Loucy (cell line): ENCODE results near the gene CDC20B.

ENCODE experiments used
- H2AFZ ChIP-seq: fragments of 200-600 bp; sonication (generic); 2 replicates; pipeline ENCODE4 v1.6.0; 2016; ENCODE audit warnings: antibody characterized with exemption, mild to moderate bottlenecking, low read length, moderate library complexity
- H3F3A ChIP-seq: fragments of 200-600 bp; 2 replicates; pipeline ENCODE4 v1.6.0; 2016; ENCODE audit warnings: antibody characterized with exemption, low read depth, mild to moderate bottlenecking
- H3K27me3 ChIP-seq: fragments of 200-600 bp; sonication (generic); 2 replicates; pipeline ENCODE4 v1.6.1; 2014; ENCODE audit warnings: low read length, mild to moderate bottlenecking; ENCODE audit not compliant: insufficient read depth, poor library complexity, severe bottlenecking
- H3K36me3 ChIP-seq: fragments of 200-600 bp; sonication (generic); 2 replicates; pipeline ENCODE4 v1.6.1; 2016; ENCODE audit warnings: low read length; ENCODE audit not compliant: insufficient read depth
- H3K4me1 ChIP-seq: fragments of 200-600 bp; sonication (generic); 2 replicates; pipeline ENCODE4 v1.5.1; 2014; ENCODE audit warnings: low read length, mild to moderate bottlenecking; ENCODE audit not compliant: insufficient read depth, poor library complexity, severe bottlenecking
- H3K4me2 ChIP-seq: fragments of 200-600 bp; sonication (generic); 2 replicates; pipeline ENCODE4 v1.6.0; 2014; ENCODE audit warnings: antibody characterized with exemption, low read length, low read depth, mild to moderate bottlenecking; ENCODE audit not compliant: poor library complexity, severe bottlenecking
- H3K4me3 ChIP-seq: fragments of 200-600 bp; sonication (generic); 2 replicates; pipeline ENCODE4 v1.5.1; 2014; ENCODE audit warnings: low read length, mild to moderate bottlenecking, mixed read lengths; ENCODE audit not compliant: poor library complexity, severe bottlenecking
- H3K79me2 ChIP-seq: fragments of 200-600 bp; sonication (generic); 2 replicates; pipeline ENCODE4 v1.6.1; 2014; ENCODE audit warnings: low read length; ENCODE audit not compliant: insufficient read depth
- H3K9ac ChIP-seq: fragments of 200-600 bp; sonication (generic); 2 replicates; pipeline ENCODE4 v1.6.0; 2014; ENCODE audit warnings: mild to moderate bottlenecking, low read depth, low read length, moderate library complexity; ENCODE audit not compliant: poor library complexity, severe bottlenecking
- H3K9me2 ChIP-seq: fragments of 200-600 bp; sonication (generic); replicated peaks from 2 replicates; pipeline ENCODE4 v1.6.1; 2016; ENCODE audit warnings: low read depth, low read length, mixed read lengths
- H3K9me3 ChIP-seq: fragments of 200-600 bp; sonication (generic); 2 replicates; pipeline ENCODE4 v1.6.1; 2014; ENCODE audit warnings: mild to moderate bottlenecking, antibody characterized with exemption, low read length, low read depth; ENCODE audit not compliant: insufficient read depth
- H4K20me1 ChIP-seq: fragments of 200-600 bp; sonication (generic); 2 replicates; pipeline ENCODE4 v1.6.0; 2014; ENCODE audit warnings: antibody characterized with exemption, low read length, mild to moderate bottlenecking; ENCODE audit not compliant: insufficient read depth, poor library complexity, severe bottlenecking
- EZH2phosphoT487 ChIP-seq: fragments of 200-600 bp; IDR thresholded peaks from 2 replicates; pipeline ENCODE4 v1.6.1; 2018; ENCODE audit warnings: antibody characterized with exemption, mild to moderate bottlenecking, moderate library complexity, borderline replicate concordance
- TF ChIP-seq, protein P1 (sequence below): fragments of 200-600 bp; sonication (generic); conservative IDR thresholded peaks from 2 replicates; pipeline ENCODE4 v1.5.1; 2014; ENCODE audit warnings: mild to moderate bottlenecking, antibody characterized with exemption, low read length

CDC20B gene

DNA sequence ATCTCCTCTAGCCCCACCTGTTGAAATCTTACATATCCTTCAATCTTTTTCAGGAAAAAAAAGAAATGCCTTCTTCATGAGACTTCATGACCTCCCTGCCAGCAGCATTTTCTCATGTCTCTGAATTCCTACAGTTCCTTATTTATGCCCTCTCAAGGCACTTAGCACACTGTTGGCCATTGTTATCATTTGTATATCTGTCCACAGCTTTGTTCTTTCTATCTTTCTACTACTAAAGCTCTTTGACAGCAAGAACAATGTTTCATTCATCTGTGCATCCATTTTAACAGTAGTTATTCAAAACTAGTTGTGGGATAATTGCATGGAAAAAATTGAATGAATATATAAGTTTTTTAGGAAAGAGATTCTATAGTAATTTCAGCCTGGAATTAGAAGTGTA is 91.4 kb downstream of the CDC20B start:
- H3K36me3 ChIP-seq, result no peaks in the 10 kb centered on the region
- no peaks in the 10 kb centered on the region for H3K9me2 ChIP-seq
- H3K79me2 ChIP-seq, result no peaks in the 10 kb centered on the region
- H3K4me2 ChIP-seq, result no peak overlapping the region
- H3K4me1 ChIP-seq, result no peaks in the 10 kb centered on the region
- H3F3A ChIP-seq, result no peaks in the 10 kb centered on the region
- no peaks in the 10 kb centered on the region for H3K27me3 ChIP-seq
- no peaks in the 10 kb centered on the region; the same call in 1 of the 2 replicates for H3K9me3 ChIP-seq
- no peak overlapping the region for H3K9ac ChIP-seq
- TF ChIP-seq, protein P1, sequence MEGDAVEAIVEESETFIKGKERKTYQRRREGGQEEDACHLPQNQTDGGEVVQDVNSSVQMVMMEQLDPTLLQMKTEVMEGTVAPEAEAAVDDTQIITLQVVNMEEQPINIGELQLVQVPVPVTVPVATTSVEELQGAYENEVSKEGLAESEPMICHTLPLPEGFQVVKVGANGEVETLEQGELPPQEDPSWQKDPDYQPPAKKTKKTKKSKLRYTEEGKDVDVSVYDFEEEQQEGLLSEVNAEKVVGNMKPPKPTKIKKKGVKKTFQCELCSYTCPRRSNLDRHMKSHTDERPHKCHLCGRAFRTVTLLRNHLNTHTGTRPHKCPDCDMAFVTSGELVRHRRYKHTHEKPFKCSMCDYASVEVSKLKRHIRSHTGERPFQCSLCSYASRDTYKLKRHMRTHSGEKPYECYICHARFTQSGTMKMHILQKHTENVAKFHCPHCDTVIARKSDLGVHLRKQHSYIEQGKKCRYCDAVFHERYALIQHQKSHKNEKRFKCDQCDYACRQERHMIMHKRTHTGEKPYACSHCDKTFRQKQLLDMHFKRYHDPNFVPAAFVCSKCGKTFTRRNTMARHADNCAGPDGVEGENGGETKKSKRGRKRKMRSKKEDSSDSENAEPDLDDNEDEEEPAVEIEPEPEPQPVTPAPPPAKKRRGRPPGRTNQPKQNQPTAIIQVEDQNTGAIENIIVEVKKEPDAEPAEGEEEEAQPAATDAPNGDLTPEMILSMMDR, result no peak
- no peak for TF ChIP-seq EZH2phosphoT487
- no peak overlapping the region for H3K4me3 ChIP-seq
- no peaks in the 10 kb centered on the region for H4K20me1 ChIP-seq
- H2AFZ ChIP-seq, result no peak overlapping the region

- Histone ChIP-seq H4K20me1 (no peaks in the 10 kb centered on the region), H3F3A (peaks cover 6% of the 10 kb centered on the region; the same call in 1 of the 2 replicates), H3K9ac (peak overlapping the region; percentile 69), H3K79me2 (no peaks in the 10 kb centered on the region), H3K9me2 (no peaks in the 10 kb centered on the region), H3K4me2 (peak overlapping the region; percentile 82), H3K27me3 (no peaks in the 10 kb centered on the region), H2AFZ (no peak overlapping the region), H3K4me1 (peaks cover 46% of the 10 kb centered on the region), H3K36me3 (no peaks in the 10 kb centered on the region), H3K4me3 (peak overlapping the region; percentile 64), H3K9me3 (no peaks in the 10 kb centered on the region)
- TF ChIP-seq EZH2phosphoT487, result no peak
- TF ChIP-seq, protein P1, result no peak
Measured at GRCh38 chr5:55073211-55073610, 99.8 kb downstream of the CDC20B start.

- Histone ChIP-seq H3K4me3 (peak overlapping the region; percentile 64), H3K36me3 (no peaks in the 10 kb centered on the region), H3K9me3 (no peaks in the 10 kb centered on the region), H3K4me1 (peaks cover 46% of the 10 kb centered on the region), H3K9me2 (no peaks in the 10 kb centered on the region), H3K4me2 (peak overlapping the region; percentile 82), H3K9ac (peak overlapping the region; percentile 69), H3K79me2 (no peaks in the 10 kb centered on the region), H3F3A (peaks cover 6% of the 10 kb centered on the region; the same call in 1 of the 2 replicates), H3K27me3 (no peaks in the 10 kb centered on the region), H2AFZ (peak overlapping the region; percentile 10; the same call in 1 of the 2 replicates), H4K20me1 (no peaks in the 10 kb centered on the region)
- TF ChIP-seq EZH2phosphoT487, result no peak
- TF ChIP-seq, protein P1, result no peak
Measured at GRCh38 chr5:55072666-55073065, 100.3 kb downstream of the CDC20B start.
